Measurements from ENCODE around the gene ENTPD3.

- TF ChIP-seq CTCF (IDR thresholded peaks at IDR 0.05) (no peak), POLR2A (IDR thresholded peaks at IDR 0.05) (no peak), EP300 (IDR thresholded peaks at IDR 0.05) (no peak), POLR2AphosphoS5 (IDR thresholded peaks at IDR 0.05) (no peak)
Measured at GRCh38 chr3:40477666-40478065, 90.7 kb downstream of the ENTPD3 start.

Data from sigmoid colon (tissue), 4 donors.